CD14-positive monocyte (primary cell): ENCODE data around the gene AOX1. TPM values are rescaled to one million over a fixed set of nuclear protein-coding genes. Genes with fewer than 3 reads are reported as not detected.
"Not testable (repeated sequence)": the region's sequence is repeated elsewhere in the genome, so short reads cannot be mapped to it uniquely, and the experiment has no call there.

ENCODE experiments used
- DNase-seq, 3 donors: peaks; one replicate each; pipeline ENCODE4 v3.0.0-alpha.2; 2011 to 2022
- H2AFZ ChIP-seq: 2 replicates; pipeline ENCODE4 v1.6.0; 2012; ENCODE audit warnings: mild to moderate bottlenecking, low read depth, low read length, inconsistent platforms; ENCODE audit not compliant: insufficient read depth, poor library complexity, severe bottlenecking
- H3K27ac ChIP-seq, 2 donors: 1 replicate in 1 of 2; 2 replicates in 1 of 2; pipeline ENCODE4 v1.5.1; 2012 to 2013; ENCODE audit warnings: low read length in 2 of 2, control low read depth in 1 of 2, inconsistent platforms in 1 of 2, low read depth in 1 of 2, mild to moderate bottlenecking in 1 of 2
- H3K27me3 ChIP-seq, 2 donors: one replicate each; pipeline versions ENCODE4 v1.6.0 to v1.6.1; 2011 to 2013; ENCODE audit warnings: low read length in 2 of 2; ENCODE audit not compliant: control insufficient read depth in 2 of 2, insufficient read depth in 2 of 2
- H3K36me3 ChIP-seq, 2 donors: replicated peaks in 1 of 2; 1 replicate in 1 of 2; 2 replicates in 1 of 2; pipeline versions ENCODE4 v1.5.1 to v1.6.1; 2012 to 2013; ENCODE audit warnings: low read length in 2 of 2, control low read depth in 1 of 2, inconsistent platforms in 1 of 2, mild to moderate bottlenecking in 1 of 2; ENCODE audit not compliant: insufficient read depth in 2 of 2, control insufficient read depth in 1 of 2
- H3K4me1 ChIP-seq, 2 donors: 1 replicate in 1 of 2; 2 replicates in 1 of 2; pipeline versions ENCODE4 v1.5.1 to v1.6.1; 2012 to 2013; ENCODE audit warnings: low read length in 2 of 2, control low read depth in 1 of 2, inconsistent platforms in 1 of 2, mild to moderate bottlenecking in 1 of 2, moderate library complexity in 1 of 2; ENCODE audit not compliant: insufficient read depth in 2 of 2, control insufficient read depth in 1 of 2
- H3K4me2 ChIP-seq: replicated peaks from 2 replicates; pipeline ENCODE3; 2012; ENCODE audit warnings: low read length, moderate library complexity, mild to moderate bottlenecking; ENCODE audit not compliant: poor library complexity, severe bottlenecking; ENCODE audit errors: extremely low read depth
- H3K4me3 ChIP-seq, 3 experiments: fragments of 200-600 bp in 1 of 3; sonication (generic) in 1 of 3; replicated peaks in 1 of 3; 1 replicate in 2 of 3; 2 replicates in 1 of 3; pipeline ENCODE4 v1.5.1; 2011 to 2013; ENCODE audit warnings: low read length in 3 of 3, mild to moderate bottlenecking in 3 of 3, control low read depth in 2 of 3, low read depth in 2 of 3, inconsistent platforms in 1 of 3, moderate library complexity in 1 of 3
- H3K79me2 ChIP-seq: 2 replicates; pipeline ENCODE4 v1.6.0; 2012; ENCODE audit warnings: mild to moderate bottlenecking, control low read depth, inconsistent platforms, low read length, moderate library complexity; ENCODE audit not compliant: insufficient read depth
- H3K9ac ChIP-seq: 2 replicates; pipeline ENCODE4 v1.6.0; 2017; ENCODE audit warnings: low read length, mild to moderate bottlenecking; ENCODE audit not compliant: insufficient read depth, poor library complexity, severe bottlenecking
- H3K9me3 ChIP-seq, 2 donors: replicated peaks in 1 of 2; 1 replicate in 1 of 2; 2 replicates in 1 of 2; pipeline versions ENCODE4 v1.5.1 to v1.6.1; 2012 to 2013; ENCODE audit warnings: low read length in 2 of 2, control low read depth in 1 of 2; ENCODE audit not compliant: control insufficient read depth in 1 of 2, insufficient read depth in 1 of 2
- H4K20me1 ChIP-seq: 2 replicates; pipeline ENCODE4 v1.6.0; 2012; ENCODE audit warnings: mild to moderate bottlenecking, low read length, control low read depth, moderate library complexity; ENCODE audit not compliant: insufficient read depth
- H3K27ac Mint-ChIP-seq, 7 donors: one replicate each; pipeline ENCODE4 v1.8.0; 2020; ENCODE audit warnings: mild to moderate bottlenecking in 7 of 7, mixed read lengths in 7 of 7, moderate library complexity in 6 of 7, inconsistent platforms in 2 of 7
- H3K27me3 Mint-ChIP-seq, 3 donors: one replicate each; pipeline ENCODE4 v1.8.0; 2021 to 2022; ENCODE audit warnings: low read depth in 3 of 3, mild to moderate bottlenecking in 3 of 3, mixed read lengths in 3 of 3, moderate library complexity in 3 of 3, inconsistent platforms in 1 of 3
- H3K36me3 Mint-ChIP-seq, 2 donors: one replicate each; pipeline ENCODE4 v1.8.0; 2020; ENCODE audit warnings: mixed read lengths in 2 of 2, inconsistent platforms in 1 of 2, mild to moderate bottlenecking in 1 of 2
- H3K4me1 Mint-ChIP-seq: one replicate; pipeline ENCODE4 v1.8.0; 2020; ENCODE audit warnings: mild to moderate bottlenecking, mixed read lengths
- H3K4me3 Mint-ChIP-seq, 2 donors: one replicate each; pipeline ENCODE4 v1.8.0; 2020; ENCODE audit warnings: mild to moderate bottlenecking in 2 of 2, mixed read lengths in 2 of 2, moderate library complexity in 1 of 2
- H3K9me3 Mint-ChIP-seq, 7 donors: one replicate each; pipeline ENCODE4 v1.8.0; 2020 to 2022; ENCODE audit warnings: mixed read lengths in 7 of 7, mild to moderate bottlenecking in 6 of 7, moderate library complexity in 6 of 7, inconsistent platforms in 2 of 7
- CTCF ChIP-seq: fragments of 200-600 bp; IDR thresholded peaks from one replicate; pipeline ENCODE4 v1.8.0; 2022; ENCODE audit warnings: antibody characterized with exemption, mild to moderate bottlenecking
- WGBS: methylation state at CpG from one replicate; pipeline ENCODE4 v1.1.5; 2013; ENCODE audit warnings: missing lambda C conversion rate; ENCODE audit not compliant: insufficient coverage; 5-methylcytosine and 5-hydroxymethylcytosine counted together
- intact Hi-C, 2 donors: fragments of 100-400 bp; cut with micrococcal nuclease; formaldehyde crosslinking; loops; one replicate each; pipeline versions ENCODE4 v1.15.0 to v1.15.1; 2023
- polyA plus RNA-seq, 3 donors: library from polyadenylated mRNA; depleted of rRNA in 1 of 3; unstranded in 2 of 3; stranded (reverse) in 1 of 3; fragments of 300-500 nt in 2 of 3; fragments of >200 nt in 1 of 3; fragmentation: Illumina TruSeq in 2 of 3; gene quantifications; 1 replicate in 2 of 3; 2 replicates in 1 of 3; pipeline ENCODE4 v1.2.3, GENCODE V29; 2012 to 2021

AOX1 gene
- polyA plus RNA-seq, 3 donors, result 0.16 TPM; not detected in 2

DNA sequence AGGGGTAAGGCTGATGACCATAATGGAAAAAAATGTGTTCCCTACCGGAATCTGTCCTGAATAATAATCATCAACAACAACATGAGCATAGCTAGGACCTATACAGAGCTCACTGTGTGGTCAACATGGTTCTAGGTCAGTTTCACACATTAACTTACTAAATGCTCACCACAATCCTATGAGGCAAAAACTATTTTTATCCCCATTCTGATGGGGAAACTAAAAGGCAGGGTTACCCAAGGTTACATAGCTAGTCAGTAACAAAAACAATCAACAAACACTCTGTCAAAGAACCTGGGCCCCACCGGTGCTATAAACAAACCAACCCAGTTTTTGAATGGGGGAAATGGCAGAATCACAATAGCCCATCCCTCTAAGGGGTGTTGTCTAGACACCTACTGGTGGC, 40.1 kb downstream of the AOX1 start:
- H3K27ac ChIP-seq, result no peak overlapping the region
- DNase-seq, result no peak
- H3K4me1 ChIP-seq, result peaks cover 11 to 13% of the 10 kb centered on the region in 2 donors
- H3K4me2 ChIP-seq, result no peak overlapping the region
- Mint-ChIP-seq H3K27me3 (no peaks in the 10 kb centered on the region), H3K9me3 (peaks cover 0 to 3% (median 0%) of the 10 kb centered on the region in 7 donors), H3K36me3 (no peaks in the 10 kb centered on the region), H3K4me1 (peaks cover 18% of the 10 kb centered on the region), H3K4me3 (no peak overlapping the region), H3K27ac (no peak overlapping the region)
- H4K20me1 ChIP-seq, result no peaks in the 10 kb centered on the region
- no peaks in the 10 kb centered on the region for H3K79me2 ChIP-seq
- H3K27me3 ChIP-seq, result no peaks in the 10 kb centered on the region
- no peak for TF ChIP-seq CTCF
- intact Hi-C loops, result no loop called here
- no peak overlapping the region for H3K4me3 ChIP-seq
- H3K36me3 ChIP-seq, result no peaks in the 10 kb centered on the region
- no peaks in the 10 kb centered on the region for H3K9me3 ChIP-seq
- WGBS, result no CpG with 5 or more reads among the region's 2 CpGs
- H3K9ac ChIP-seq, result no peak overlapping the region
- no peak overlapping the region for H2AFZ ChIP-seq

DNA sequence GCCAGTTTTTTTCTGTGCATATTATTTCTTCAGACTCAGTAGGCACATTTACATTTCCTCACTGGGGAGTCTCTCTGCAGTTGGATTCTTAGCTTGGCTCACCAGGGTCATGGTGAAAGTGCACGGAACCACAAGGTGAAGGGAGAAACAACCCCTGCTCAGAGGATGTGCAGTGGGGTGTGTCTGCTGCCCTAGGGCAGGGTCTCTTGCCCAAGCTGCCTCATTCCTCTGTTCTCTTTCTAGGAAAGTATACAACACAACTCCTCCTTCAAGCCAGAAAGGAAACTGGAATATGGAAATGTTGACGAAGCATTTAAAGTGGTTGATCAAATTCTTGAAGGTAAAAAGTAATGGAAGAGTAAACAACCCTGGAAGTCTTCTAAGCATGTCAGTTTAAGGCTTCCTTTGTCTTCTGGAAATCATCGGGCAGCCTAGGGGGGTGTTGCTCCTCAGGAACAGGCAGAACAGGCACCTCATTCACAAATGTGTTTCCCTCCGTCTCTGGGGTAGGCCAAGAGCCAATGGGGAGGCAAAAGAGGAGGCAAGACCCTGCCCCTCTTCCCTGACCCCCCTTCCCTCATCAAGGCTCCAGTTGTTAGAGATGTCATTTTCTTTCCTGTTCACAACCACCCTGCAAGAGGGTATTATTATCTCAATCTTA, 41.4 kb downstream of the AOX1 start:
- Mint-ChIP-seq H3K4me1 (peaks cover 18% of the 10 kb centered on the region), H3K27ac (no peak overlapping the region), H3K27me3 (no peaks in the 10 kb centered on the region), H3K36me3 (no peaks in the 10 kb centered on the region), H3K9me3 (peaks cover 0 to 3% (median 0%) of the 10 kb centered on the region in 7 donors), H3K4me3 (no peak overlapping the region)
- intact Hi-C loops, result no loop called here
- Histone ChIP-seq H3K4me1 (peaks cover 11 to 12% of the 10 kb centered on the region in 2 donors), H3K27me3 (no peaks in the 10 kb centered on the region), H3K36me3 (no peaks in the 10 kb centered on the region), H2AFZ (no peak overlapping the region), H4K20me1 (no peaks in the 10 kb centered on the region), H3K79me2 (no peaks in the 10 kb centered on the region), H3K9me3 (no peaks in the 10 kb centered on the region), H3K4me2 (no peak overlapping the region), H3K9ac (no peak overlapping the region), H3K4me3 (no peak overlapping the region), H3K27ac (no peak overlapping the region)
- TF ChIP-seq CTCF, result no peak
- WGBS, result 100% methylated on average over 1 of the region's 4 CpGs
- DNase-seq, result no peak

DNA sequence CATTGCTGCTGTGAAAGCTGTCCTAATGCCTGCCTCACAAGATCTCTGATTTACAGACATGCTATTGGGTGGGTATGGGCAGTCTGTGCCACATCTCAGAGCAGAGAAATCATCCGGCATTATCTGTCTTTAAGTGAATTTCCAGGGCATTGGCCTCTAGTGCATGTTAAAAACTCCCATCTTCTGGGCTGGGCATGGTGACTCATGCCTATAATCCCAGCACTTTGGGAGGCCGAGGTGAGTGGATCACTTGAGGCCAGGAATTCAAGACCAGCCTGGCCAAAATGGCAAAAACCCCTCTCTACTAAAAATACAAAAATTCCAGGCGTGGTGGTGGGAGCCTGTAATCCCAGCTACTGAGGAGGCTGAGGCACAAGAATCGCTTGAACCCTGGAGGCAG, 42.6 kb downstream of the AOX1 start:
- WGBS, result 88% methylated on average over 3 of the region's 4 CpGs

More for the DNA sequence above, 42.6 kb downstream of the AOX1 start:
- H3K4me3 Mint-ChIP-seq, DNase-seq, H3K9me3 ChIP-seq, intact Hi-C loops, H4K20me1 ChIP-seq, H3K4me3 ChIP-seq, H3K9ac ChIP-seq, H3K79me2 ChIP-seq, H3K4me2 ChIP-seq, H3K27me3 Mint-ChIP-seq, H3K27me3 ChIP-seq, H3K9me3 Mint-ChIP-seq, H3K27ac Mint-ChIP-seq, H3K27ac ChIP-seq, H3K36me3 ChIP-seq, H2AFZ ChIP-seq, H3K36me3 Mint-ChIP-seq: not testable (repeated sequence)
- H3K4me1 Mint-ChIP-seq, result peaks cover 18% of the 10 kb centered on the region
- peaks cover 11 to 12% of the 10 kb centered on the region in 2 donors for H3K4me1 ChIP-seq
